DND-41 (cell line): ENCODE results near the gene PCDH9.

ENCODE experiments used
- ATAC-seq: fragments of 200-7000 bp; cut with Tn5 transposase; 3 replicates; pipeline ENCODE4 v1.9.1; 2021; ENCODE audit warnings: low read depth; ENCODE audit not compliant: insufficient read depth
- DNase-seq: peaks from one replicate; pipeline ENCODE4 v3.0.0-alpha.2; 2020
- H2AFZ ChIP-seq: 2 replicates; pipeline ENCODE4 v1.6.0; 2012; ENCODE audit warnings: low read depth, low read length
- H3K27ac ChIP-seq: 2 replicates; pipeline ENCODE4 v1.5.1; 2012; ENCODE audit warnings: low read length, inconsistent platforms
- H3K27me3 ChIP-seq: fragments of 200-600 bp; sonication (generic); 2 replicates; pipeline ENCODE4 v1.6.0; 2012; ENCODE audit warnings: low read length, mild to moderate bottlenecking, inconsistent platforms; ENCODE audit not compliant: insufficient read depth, poor library complexity
- H3K36me3 ChIP-seq: 2 replicates; pipeline ENCODE4 v1.5.1; 2012; ENCODE audit warnings: low read length, inconsistent platforms; ENCODE audit not compliant: insufficient read depth
- H3K4me1 ChIP-seq: 2 replicates; pipeline ENCODE4 v1.5.1; 2012; ENCODE audit warnings: mild to moderate bottlenecking, low read length; ENCODE audit not compliant: insufficient read depth
- H3K4me2 ChIP-seq: 2 replicates; pipeline ENCODE4 v1.6.0; 2012; ENCODE audit warnings: mild to moderate bottlenecking, moderate library complexity, low read length, inconsistent platforms; ENCODE audit not compliant: insufficient read depth
- H3K4me3 ChIP-seq, 2 experiments: fragments of 200-600 bp in 1 of 2; shearing (Covaris generic) in 1 of 2; 2 replicates each; pipeline ENCODE4 v1.5.1; 2012 to 2016; ENCODE audit warnings: inconsistent platforms in 2 of 2, low read length in 2 of 2, mild to moderate bottlenecking in 2 of 2, low read depth in 1 of 2, moderate library complexity in 1 of 2
- H3K79me2 ChIP-seq: 2 replicates; pipeline ENCODE4 v1.6.0; 2012; ENCODE audit warnings: low read length, inconsistent platforms; ENCODE audit not compliant: insufficient read depth
- H3K9ac ChIP-seq: 2 replicates; pipeline ENCODE4 v1.6.0; 2012; ENCODE audit warnings: low read depth, mild to moderate bottlenecking, inconsistent platforms, low read length, moderate library complexity
- H3K9me3 ChIP-seq: 2 replicates; pipeline ENCODE4 v1.5.1; 2012; ENCODE audit warnings: low read length, moderate library complexity, mild to moderate bottlenecking, inconsistent platforms; ENCODE audit not compliant: insufficient read depth, severe bottlenecking
- H4K20me1 ChIP-seq: 2 replicates; pipeline ENCODE4 v1.6.0; 2012; ENCODE audit warnings: low read length; ENCODE audit not compliant: insufficient read depth
- EZH2 ChIP-seq: IDR thresholded peaks from 3 replicates; pipeline ENCODE4 v1.6.1; 2012; ENCODE audit warnings: borderline replicate concordance, low read depth, mild to moderate bottlenecking, moderate library complexity, low read length, inconsistent platforms; ENCODE audit not compliant: severe bottlenecking
- TF ChIP-seq, protein P1 (sequence below): IDR thresholded peaks from 2 replicates; pipeline ENCODE4 v1.5.1; 2012; ENCODE audit warnings: borderline replicate concordance, low read length, moderate library complexity, mild to moderate bottlenecking; ENCODE audit not compliant: poor library complexity, severe bottlenecking; ENCODE audit errors: extremely low read depth

Gene PCDH9

GRCh38 chr13:66972659-66973058 is 257.5 kb downstream of the PCDH9 start:
- Histone ChIP-seq H3K4me2 (no peak overlapping the region), H2AFZ (0 out of 2 replicates have a peak overlapping the region, but pooled peaks have one; percentile 9)

DNA sequence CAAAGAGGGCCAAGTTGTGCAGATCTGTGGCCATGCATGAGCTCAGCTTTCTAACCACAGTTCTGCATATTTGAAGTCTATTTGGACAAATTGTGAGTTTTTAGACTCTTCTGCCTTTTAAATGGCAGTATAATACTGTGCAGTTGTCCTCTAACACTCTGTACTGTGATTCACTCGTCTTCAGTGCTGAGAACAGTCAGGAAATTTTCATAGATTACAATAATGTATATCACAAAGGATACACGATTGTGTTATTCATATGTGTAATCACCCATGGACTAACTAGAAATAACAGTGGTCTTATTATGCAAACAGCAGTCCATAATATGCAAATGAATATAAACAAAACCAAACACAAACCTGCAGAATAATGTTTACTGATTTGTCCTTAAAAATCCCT is 259.1 kb downstream of the PCDH9 start:
- H3K9me3 ChIP-seq: no peaks in the 10 kb centered on the region
- H2AFZ ChIP-seq: 0 out of 2 replicates have a peak overlapping the region, but pooled peaks have one; percentile 20
- H3K4me3 ChIP-seq: no peak overlapping the region
- no peaks in the 10 kb centered on the region for H3K27me3 ChIP-seq
- H4K20me1 ChIP-seq: no peaks in the 10 kb centered on the region
- no peaks in the 10 kb centered on the region for H3K79me2 ChIP-seq
- no peak overlapping the region for H3K4me2 ChIP-seq
- TF ChIP-seq EZH2: no peak
- TF ChIP-seq, protein P1, sequence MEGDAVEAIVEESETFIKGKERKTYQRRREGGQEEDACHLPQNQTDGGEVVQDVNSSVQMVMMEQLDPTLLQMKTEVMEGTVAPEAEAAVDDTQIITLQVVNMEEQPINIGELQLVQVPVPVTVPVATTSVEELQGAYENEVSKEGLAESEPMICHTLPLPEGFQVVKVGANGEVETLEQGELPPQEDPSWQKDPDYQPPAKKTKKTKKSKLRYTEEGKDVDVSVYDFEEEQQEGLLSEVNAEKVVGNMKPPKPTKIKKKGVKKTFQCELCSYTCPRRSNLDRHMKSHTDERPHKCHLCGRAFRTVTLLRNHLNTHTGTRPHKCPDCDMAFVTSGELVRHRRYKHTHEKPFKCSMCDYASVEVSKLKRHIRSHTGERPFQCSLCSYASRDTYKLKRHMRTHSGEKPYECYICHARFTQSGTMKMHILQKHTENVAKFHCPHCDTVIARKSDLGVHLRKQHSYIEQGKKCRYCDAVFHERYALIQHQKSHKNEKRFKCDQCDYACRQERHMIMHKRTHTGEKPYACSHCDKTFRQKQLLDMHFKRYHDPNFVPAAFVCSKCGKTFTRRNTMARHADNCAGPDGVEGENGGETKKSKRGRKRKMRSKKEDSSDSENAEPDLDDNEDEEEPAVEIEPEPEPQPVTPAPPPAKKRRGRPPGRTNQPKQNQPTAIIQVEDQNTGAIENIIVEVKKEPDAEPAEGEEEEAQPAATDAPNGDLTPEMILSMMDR: no peak
- no peaks in the 10 kb centered on the region for H3K36me3 ChIP-seq
- no peaks in the 10 kb centered on the region for H3K4me1 ChIP-seq
- H3K9ac ChIP-seq: no peak overlapping the region
- DNase-seq (no peak), ATAC-seq (no peak)
- H3K27ac ChIP-seq: no peak overlapping the region

More at GRCh38 chr13:66972659-66973058, 257.5 kb downstream of the PCDH9 start:
- Histone ChIP-seq H3K9me3 (no peaks in the 10 kb centered on the region), H3K36me3 (no peaks in the 10 kb centered on the region), H3K27ac (no peak overlapping the region), H3K9ac (no peak overlapping the region), H3K4me3 (no peak overlapping the region), H3K4me1 (no peaks in the 10 kb centered on the region), H3K79me2 (no peaks in the 10 kb centered on the region), H3K27me3 (no peaks in the 10 kb centered on the region), H4K20me1 (no peaks in the 10 kb centered on the region)
- TF ChIP-seq EZH2: no peak
- TF ChIP-seq, protein P1: no peak
- ATAC-seq (no peak), DNase-seq (no peak)

- no peak for DNase-seq
- no peaks in the 10 kb centered on the region for H4K20me1 ChIP-seq
Measured at GRCh38 chr13:66969291-66969690, 260.8 kb downstream of the PCDH9 start.

More at GRCh38 chr13:66969291-66969690, 260.8 kb downstream of the PCDH9 start:
- H3K9ac ChIP-seq: no peak overlapping the region
- no peaks in the 10 kb centered on the region for H3K9me3 ChIP-seq
- H3K4me3 ChIP-seq: no peak overlapping the region
- ATAC-seq: no peak
- TF ChIP-seq, protein P1: no peak
- TF ChIP-seq EZH2: no peak
- no peaks in the 10 kb centered on the region for H3K79me2 ChIP-seq
- no peaks in the 10 kb centered on the region for H3K4me1 ChIP-seq
- H3K27me3 ChIP-seq: no peaks in the 10 kb centered on the region
- no peak overlapping the region for H3K4me2 ChIP-seq
- H3K36me3 ChIP-seq: no peaks in the 10 kb centered on the region
- H2AFZ ChIP-seq: no peak overlapping the region
- no peak overlapping the region for H3K27ac ChIP-seq
